Activated naive CD4-positive, alpha-beta T cell treated with anti-CD3 and anti-CD28 coated beads, Interleukin-2, amount 50 U/mL, for 72 hours (primary cell): ENCODE data around the gene PPFIA2. TPM values are rescaled to one million over a fixed set of nuclear protein-coding genes. Genes with fewer than 3 reads are reported as not detected.
"Not testable (repeated sequence)": the region's sequence is repeated elsewhere in the genome, so short reads cannot be mapped to it uniquely, and the experiment has no call there.

Experiments
- ATAC-seq, 2 donors: fragments of 150-1000 bp; cut with Tn5 transposase; 2 replicates each; pipeline ENCODE4 v1.10.0; 2021; ENCODE audit warnings: mild to moderate bottlenecking in 2 of 2, moderate library complexity in 2 of 2
- DNase-seq, 2 donors: peaks; one replicate each; pipeline ENCODE4 v3.0.0; 2021 to 2022; ENCODE audit warnings: low spot score in 2 of 2
- H3K27ac Mint-ChIP-seq, 2 donors: one replicate each; pipeline ENCODE4 v1.8.0; 2022; ENCODE audit warnings: mild to moderate bottlenecking in 2 of 2, mixed read lengths in 2 of 2
- H3K36me3 Mint-ChIP-seq, 2 donors: one replicate each; pipeline ENCODE4 v1.8.0; 2022; ENCODE audit warnings: mixed read lengths in 2 of 2
- H3K9me3 Mint-ChIP-seq, 2 donors: one replicate each; pipeline ENCODE4 v1.8.0; 2022; ENCODE audit warnings: mixed read lengths in 2 of 2
- total RNA-seq, 2 donors: library from RNA; stranded (reverse); gene quantifications; one replicate each; pipeline ENCODE4 v1.2.3, GENCODE V29; 2022

Gene PPFIA2
- total RNA-seq, 2 donors from 2014 or later, result not detected

DNA sequence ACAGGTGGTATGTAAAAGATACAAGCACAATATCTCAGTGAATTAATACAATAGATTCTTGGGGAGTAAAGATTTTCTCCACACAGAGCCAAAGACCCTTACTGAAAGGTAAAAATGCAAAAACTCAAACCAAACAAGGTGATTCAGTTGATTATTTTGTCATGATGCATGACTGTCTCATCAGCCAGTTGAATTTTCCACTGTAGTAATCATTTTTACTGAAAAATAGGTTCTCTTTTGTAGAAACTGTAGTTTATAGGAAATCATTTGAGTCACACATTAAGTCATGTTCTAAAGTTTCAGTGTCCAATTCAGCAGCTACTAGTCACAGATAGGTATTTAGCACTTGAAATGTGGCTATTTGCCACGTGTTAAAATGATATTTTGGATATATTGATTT is 53.6 kb downstream of the PPFIA2 start:
- ATAC-seq, result peak in 1 of 2 donors; percentile 47
- Mint-ChIP-seq H3K27ac (no peak overlapping the region), H3K9me3 (no peaks in the 10 kb centered on the region), H3K36me3 (no peaks in the 10 kb centered on the region)
- DNase-seq, result no peak

DNA sequence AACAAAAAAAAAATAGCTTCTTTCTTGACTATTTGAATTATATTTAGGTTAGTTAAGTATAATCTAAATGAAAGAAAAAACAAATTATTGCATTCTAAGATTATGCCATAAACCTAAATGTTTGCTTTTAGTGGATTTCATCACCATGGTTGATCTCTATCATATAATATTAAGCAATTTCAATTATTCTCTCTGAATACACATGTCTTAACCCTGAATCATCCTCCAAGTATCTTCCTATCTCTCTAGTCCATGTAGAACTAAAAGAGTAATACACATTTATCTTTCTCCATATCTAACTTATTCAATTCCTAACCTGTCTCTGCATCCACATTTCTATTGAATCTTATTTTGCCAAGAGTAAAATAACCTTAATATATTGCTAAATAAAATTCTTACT is 59.6 kb downstream of the PPFIA2 start:
- Mint-ChIP-seq H3K9me3 (no peaks in the 10 kb centered on the region), H3K27ac (no peak overlapping the region), H3K36me3 (no peaks in the 10 kb centered on the region)
- no peak for ATAC-seq
- no peak for DNase-seq

DNA sequence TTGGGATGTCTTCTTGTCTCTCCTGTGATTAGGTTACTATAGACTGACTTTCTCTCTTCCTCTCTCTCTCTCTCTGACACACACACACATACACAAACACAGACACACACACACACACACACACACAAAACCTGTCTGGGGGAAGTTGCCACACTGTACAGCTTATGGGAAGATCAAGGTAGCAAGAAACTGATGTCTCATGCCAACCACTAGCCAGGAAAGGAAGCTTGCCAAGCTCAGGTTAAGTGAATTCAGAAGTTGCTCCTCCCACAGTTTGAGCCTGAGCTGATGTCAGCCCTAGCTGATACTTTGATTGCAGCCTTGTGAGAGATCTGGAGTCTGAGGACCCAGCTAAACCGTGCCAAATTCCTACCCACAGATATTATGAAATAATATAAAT is 67.1 kb downstream of the PPFIA2 start:
- no peak overlapping the region for H3K27ac Mint-ChIP-seq
- no peaks in the 10 kb centered on the region for H3K36me3 Mint-ChIP-seq
- DNase-seq (no peak), ATAC-seq (peak in 1 of 2 donors; percentile 65)
- no peaks in the 10 kb centered on the region for H3K9me3 Mint-ChIP-seq

DNA sequence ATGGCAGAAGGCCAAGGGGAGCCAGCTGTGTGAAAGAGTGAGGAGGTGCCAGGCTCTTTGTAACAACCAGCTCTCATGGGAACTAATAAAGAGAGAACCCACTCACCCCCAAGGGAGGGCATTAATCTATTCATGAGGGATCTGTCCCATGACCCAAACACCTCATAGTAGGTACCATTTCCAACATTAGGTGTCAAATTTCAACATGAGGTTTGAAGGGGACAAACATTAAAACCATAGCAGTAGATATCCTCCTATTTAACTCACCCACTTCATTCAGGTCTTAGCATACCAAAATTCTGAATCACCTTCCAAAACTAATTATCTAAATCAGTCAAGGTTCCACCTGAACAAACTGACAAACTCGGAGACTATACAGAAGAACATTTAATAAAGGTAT is 75.3 kb downstream of the PPFIA2 start:
- H3K27ac Mint-ChIP-seq, result no peak overlapping the region
- H3K36me3 Mint-ChIP-seq, result no peaks in the 10 kb centered on the region
- ATAC-seq (no peak), DNase-seq (no peak)
- H3K9me3 Mint-ChIP-seq, result no peaks in the 10 kb centered on the region

- ATAC-seq (no peak), DNase-seq (no peak)
- H3K36me3 Mint-ChIP-seq, result no peaks in the 10 kb centered on the region
- no peaks in the 10 kb centered on the region for H3K9me3 Mint-ChIP-seq
- no peak overlapping the region for H3K27ac Mint-ChIP-seq
Observed at GRCh38 chr12:81679614-81680013, 79.5 kb downstream of the PPFIA2 start.

DNA sequence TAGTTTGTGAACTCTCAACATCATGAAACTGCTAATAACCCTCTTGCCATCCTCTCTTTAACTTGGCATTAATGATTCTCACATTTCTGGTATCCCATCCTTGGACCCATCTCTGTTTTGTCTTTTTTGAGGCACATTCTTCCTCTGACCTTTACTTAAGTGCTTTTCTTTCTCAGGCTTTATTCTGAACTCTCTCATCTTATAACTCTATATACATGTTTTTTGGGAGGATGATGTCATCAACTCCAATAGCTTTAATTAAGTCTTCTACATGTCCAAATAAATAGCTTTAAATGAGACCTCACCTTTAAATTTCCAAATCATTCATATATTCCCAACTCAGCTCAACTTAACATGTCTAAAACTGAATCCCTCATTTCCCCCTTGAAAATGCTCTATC is 88.4 kb downstream of the PPFIA2 start:
- DNase-seq, result no peak
- ATAC-seq, result no peak
- Mint-ChIP-seq H3K36me3 (no peaks in the 10 kb centered on the region), H3K9me3 (no peaks in the 10 kb centered on the region), H3K27ac (no peak overlapping the region)

GRCh38 chr12:81668475-81668874 is 90.7 kb downstream of the PPFIA2 start:
- Mint-ChIP-seq H3K9me3 (no peaks in the 10 kb centered on the region), H3K36me3 (no peaks in the 10 kb centered on the region), H3K27ac (peak overlapping the region in 1 of 2 donors; percentile 38)
- DNase-seq (peak in 1 of 2 donors; percentile 28), ATAC-seq (peak; percentile 100)

DNA sequence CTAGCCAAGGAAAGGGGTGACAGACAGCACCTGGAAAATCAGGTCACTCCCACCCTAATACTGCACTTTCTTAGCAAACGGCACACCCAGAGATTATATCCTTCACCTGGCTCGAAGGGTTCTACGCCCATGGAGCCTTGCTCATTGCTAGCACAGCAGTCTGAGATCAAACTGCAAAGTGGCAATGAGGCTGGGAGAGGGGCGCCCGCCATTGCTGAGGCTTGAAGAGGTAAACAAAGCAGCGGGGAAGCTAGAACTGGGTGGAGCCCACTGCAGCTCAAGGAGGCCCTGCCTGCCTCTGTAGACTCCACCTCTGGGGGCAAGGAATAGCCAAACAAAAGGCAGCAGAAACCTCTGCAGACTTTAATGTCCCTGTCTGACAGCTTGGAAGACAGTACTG is 99.8 kb downstream of the PPFIA2 start:
- H3K27ac Mint-ChIP-seq, DNase-seq, ATAC-seq, H3K36me3 Mint-ChIP-seq, H3K9me3 Mint-ChIP-seq: not testable (repeated sequence)

DNA sequence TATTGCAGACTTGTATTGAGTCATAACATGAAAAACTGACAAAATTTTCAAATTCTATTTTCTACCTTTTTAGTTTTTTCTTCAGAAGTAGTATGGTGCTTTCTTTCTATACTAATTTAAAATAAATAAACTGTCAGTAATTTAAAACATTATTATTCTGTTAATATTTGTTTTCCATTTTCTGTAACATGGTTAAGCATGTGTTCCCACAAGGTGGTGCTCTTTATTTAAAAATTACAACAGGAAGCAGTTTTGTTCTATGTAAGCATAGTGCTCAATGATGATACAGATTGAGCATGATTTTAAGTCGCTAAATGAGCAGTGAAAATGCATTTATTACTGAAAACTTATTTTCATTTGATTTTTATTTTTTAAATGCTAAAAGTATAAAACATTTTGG is 114.6 kb downstream of the PPFIA2 start:
- peak in 1 of 2 donors; percentile 69 for ATAC-seq
- no peak overlapping the region for H3K27ac Mint-ChIP-seq
- no peaks in the 10 kb centered on the region for H3K9me3 Mint-ChIP-seq
- no peak for DNase-seq
- H3K36me3 Mint-ChIP-seq, result no peaks in the 10 kb centered on the region

GRCh38 chr12:81639196-81639595 is 120.0 kb downstream of the PPFIA2 start:
- no peak for DNase-seq
- ATAC-seq, result no peak
- Mint-ChIP-seq H3K9me3 (no peaks in the 10 kb centered on the region), H3K27ac (no peak overlapping the region), H3K36me3 (no peaks in the 10 kb centered on the region)

- Mint-ChIP-seq H3K36me3 (no peaks in the 10 kb centered on the region), H3K9me3 (no peaks in the 10 kb centered on the region), H3K27ac (no peak overlapping the region)
- DNase-seq (no peak), ATAC-seq (no peak)
Observed at GRCh38 chr12:81633127-81633526, 126.0 kb downstream of the PPFIA2 start.

DNA sequence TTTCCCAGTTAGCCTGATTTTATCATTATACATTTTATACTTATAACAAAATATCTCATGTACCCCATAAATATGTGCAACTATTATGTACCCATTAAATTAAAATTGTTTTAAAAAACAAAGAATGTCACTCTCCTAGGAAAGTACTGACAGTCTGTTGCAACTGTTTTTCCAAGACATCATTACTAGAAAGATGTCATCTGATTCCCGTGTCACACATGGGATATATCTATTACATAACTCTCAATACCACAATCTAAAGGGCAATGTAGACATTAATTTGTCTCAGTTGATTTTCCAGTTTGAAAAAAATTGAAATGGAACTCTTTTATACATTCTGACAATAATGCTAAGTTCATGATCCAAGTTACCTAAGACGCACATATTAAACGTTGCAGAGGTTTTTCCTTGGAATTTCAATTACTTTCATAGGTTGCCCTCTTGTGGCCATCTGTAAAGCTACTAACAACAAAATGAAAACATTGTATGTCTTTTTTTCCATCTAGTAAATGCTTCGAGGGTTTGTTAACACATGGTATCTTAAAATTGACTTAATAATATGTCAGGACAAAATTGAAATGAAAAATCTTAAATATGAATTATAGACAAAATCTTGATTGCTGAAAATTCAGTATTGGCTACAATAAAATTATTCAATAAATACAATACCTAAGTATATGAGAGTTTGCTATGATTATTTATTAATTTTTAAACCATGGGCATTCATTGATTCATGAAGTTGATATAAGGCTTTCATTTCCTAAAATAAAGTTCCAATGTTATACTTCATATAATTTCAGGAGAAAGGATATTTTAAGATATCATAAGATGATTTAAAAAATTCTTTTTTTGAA is 131.6 kb downstream of the PPFIA2 start:
- H3K27ac Mint-ChIP-seq, result no peak overlapping the region
- DNase-seq (no peak), ATAC-seq (no peak)
- H3K36me3 Mint-ChIP-seq, result no peaks in the 10 kb centered on the region
- H3K9me3 Mint-ChIP-seq, result no peaks in the 10 kb centered on the region

DNA sequence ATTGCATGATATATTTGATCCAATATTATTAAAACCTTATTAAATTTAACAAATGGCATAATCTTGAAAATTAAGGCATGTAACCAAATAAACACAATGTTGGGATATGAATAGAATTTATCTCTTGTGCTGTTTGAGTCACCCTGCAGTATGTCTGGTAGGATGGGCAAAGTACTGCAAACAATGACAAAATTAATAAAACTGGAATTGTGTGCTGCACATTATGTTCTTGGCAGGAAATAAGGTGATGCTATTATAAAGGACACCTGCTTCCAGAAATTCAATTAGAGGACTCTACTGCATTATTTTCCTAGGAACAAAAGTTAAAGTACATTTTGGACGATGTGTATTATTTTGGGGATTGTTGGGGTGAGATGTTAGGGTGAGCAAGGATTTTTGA is 132.7 kb downstream of the PPFIA2 start:
- no peak for DNase-seq
- no peak for ATAC-seq
- Mint-ChIP-seq H3K36me3 (no peaks in the 10 kb centered on the region), H3K9me3 (no peaks in the 10 kb centered on the region), H3K27ac (no peak overlapping the region)

- no peaks in the 10 kb centered on the region for H3K36me3 Mint-ChIP-seq
- H3K9me3 Mint-ChIP-seq, result no peaks in the 10 kb centered on the region
- H3K27ac Mint-ChIP-seq, result no peak overlapping the region
- no peak for ATAC-seq
- no peak for DNase-seq
Observed at GRCh38 chr12:81617915-81618314, 141.2 kb downstream of the PPFIA2 start.

GRCh38 chr12:81615026-81615588 is 144.0 kb downstream of the PPFIA2 start:
- H3K36me3 Mint-ChIP-seq, result no peaks in the 10 kb centered on the region
- no peak overlapping the region for H3K27ac Mint-ChIP-seq
- no peak for DNase-seq
- H3K9me3 Mint-ChIP-seq, result no peaks in the 10 kb centered on the region
- ATAC-seq, result no peak

GRCh38 chr12:81610955-81611889 is 147.9 kb downstream of the PPFIA2 start:
- ATAC-seq (peak in 1 of 2 donors; percentile 49), DNase-seq (no peak)
- Mint-ChIP-seq H3K9me3 (no peaks in the 10 kb centered on the region), H3K36me3 (no peaks in the 10 kb centered on the region), H3K27ac (no peak overlapping the region)

- no peak for DNase-seq
- no peaks in the 10 kb centered on the region for H3K36me3 Mint-ChIP-seq
- no peak for ATAC-seq
- H3K27ac Mint-ChIP-seq, result no peak overlapping the region
- H3K9me3 Mint-ChIP-seq, result no peaks in the 10 kb centered on the region
Observed at GRCh38 chr12:81597928-81598604, 161.1 kb downstream of the PPFIA2 start.
